Mesendoderm (in vitro differentiated cells): ENCODE results near the gene RNF2.
"Not testable (repeated sequence)": the region's sequence is repeated elsewhere in the genome, so short reads cannot be mapped to it uniquely, and the experiment has no call there.

Experiments
- DNase-seq: peaks from one replicate; pipeline ENCODE4 v3.0.0; 2013
- H2AK5ac ChIP-seq: 2 replicates; pipeline ENCODE4 v1.6.1; 2013; ENCODE audit warnings: low read length, inconsistent platforms
- H2BK120ac ChIP-seq: 2 replicates; pipeline ENCODE4 v1.6.1; 2013; ENCODE audit warnings: low read depth, mild to moderate bottlenecking, low read length, moderate library complexity, mixed read lengths
- H2BK15ac ChIP-seq: replicated peaks from 2 replicates; pipeline ENCODE4 v1.6.1; 2013; ENCODE audit warnings: low read depth, mild to moderate bottlenecking, moderate library complexity
- H2BK5ac ChIP-seq: 2 replicates; pipeline ENCODE4 v1.6.1; 2013; ENCODE audit warnings: low read length, inconsistent platforms
- H3K18ac ChIP-seq: 2 replicates; pipeline ENCODE4 v1.6.1; 2013; ENCODE audit warnings: mild to moderate bottlenecking, low read length, mixed read lengths
- H3K23ac ChIP-seq: one replicate; pipeline ENCODE4 v1.6.1; 2013; ENCODE audit warnings: low read length
- H3K27ac ChIP-seq: 2 replicates; pipeline ENCODE4 v1.5.1; 2013; ENCODE audit warnings: low read depth, mild to moderate bottlenecking, inconsistent platforms, low read length, moderate library complexity
- H3K27me3 ChIP-seq: 2 replicates; pipeline ENCODE4 v1.6.1; 2013; ENCODE audit warnings: low read length, control low read depth, mild to moderate bottlenecking, inconsistent platforms; ENCODE audit not compliant: insufficient read depth, poor library complexity
- H3K36me3 ChIP-seq: 2 replicates; pipeline ENCODE4 v1.6.1; 2013; ENCODE audit warnings: low read length, inconsistent platforms; ENCODE audit not compliant: control insufficient read depth, insufficient read depth
- H3K4ac ChIP-seq: one replicate; pipeline ENCODE4 v1.6.1; 2013; ENCODE audit warnings: low read depth, mild to moderate bottlenecking, low read length, moderate library complexity
- H3K4me1 ChIP-seq: 2 replicates; pipeline ENCODE4 v1.6.1; 2013; ENCODE audit warnings: low read depth, low read length, inconsistent platforms; ENCODE audit not compliant: control insufficient read depth
- H3K4me2 ChIP-seq: 2 replicates; pipeline ENCODE4 v1.6.1; 2013; ENCODE audit warnings: low read length
- H3K4me3 ChIP-seq: 2 replicates; pipeline ENCODE4 v1.5.1; 2013; ENCODE audit warnings: mild to moderate bottlenecking, low read length
- H3K56ac ChIP-seq: one replicate; pipeline ENCODE4 v1.6.1; 2013; ENCODE audit warnings: low read length
- H3K79me1 ChIP-seq: 2 replicates; pipeline ENCODE4 v1.6.1; 2013; ENCODE audit warnings: low read length, inconsistent platforms
- H3K79me2 ChIP-seq: 2 replicates; pipeline ENCODE4 v1.6.1; 2013; ENCODE audit warnings: mild to moderate bottlenecking, low read length; ENCODE audit not compliant: control insufficient read depth, insufficient read depth
- H3K9ac ChIP-seq: 2 replicates; pipeline ENCODE4 v1.6.1; 2013; ENCODE audit warnings: low read length, inconsistent platforms
- H4K5ac ChIP-seq: one replicate; pipeline ENCODE4 v1.6.1; 2013; ENCODE audit warnings: low read length
- H4K8ac ChIP-seq: one replicate; pipeline ENCODE4 v1.6.1; 2013; ENCODE audit warnings: low read depth, mild to moderate bottlenecking, control low read depth, low read length, moderate library complexity
- WGBS: extraction: QIAGEN DNeasy Blood & Tissue Kit; methylation state at CpG from one replicate; pipeline ENCODE4 v1.1.7; 2013; ENCODE audit warnings: low lambda C conversion rate, missing lambda C conversion rate; ENCODE audit not compliant: insufficient coverage; ENCODE audit errors: extremely low coverage; 5-methylcytosine and 5-hydroxymethylcytosine counted together

Gene RNF2

GRCh38 chr1:185059950-185060571, 14.7 kb downstream of the RNF2 start:
- Histone ChIP-seq H2BK15ac (no peak overlapping the region), H3K18ac (no peak overlapping the region), H2BK120ac (no peak overlapping the region), H3K36me3 (no peaks in the 10 kb centered on the region), H3K9ac (no peak overlapping the region), H3K56ac (no peak overlapping the region), H3K27ac (no peak overlapping the region), H3K4me2 (no peak overlapping the region), H2AK5ac (no peak overlapping the region), H4K8ac (no peak overlapping the region), H3K27me3 (no peaks in the 10 kb centered on the region), H3K79me2 (peaks cover 69% of the 10 kb centered on the region), H3K23ac (no peak overlapping the region), H3K79me1 (peaks cover 5% of the 10 kb centered on the region), H2BK5ac (no peak overlapping the region), H4K5ac (no peak overlapping the region), H3K4me1 (peaks cover 3% of the 10 kb centered on the region), H3K4ac (no peak overlapping the region), H3K4me3 (no peak overlapping the region)
- no CpG with 5 or more reads among the region's 2 CpGs for WGBS
- DNase-seq, result no peak

GRCh38 chr1:185062710-185063370, 17.5 kb downstream of the RNF2 start:
- WGBS, result no CpG with 5 or more reads among the region's 1 CpG
- DNase-seq, result no peak

GRCh38 chr1:185063719-185064118, 18.4 kb downstream of the RNF2 start:
- peaks cover 3% of the 10 kb centered on the region for H3K4me1 ChIP-seq
- H3K36me3 ChIP-seq, result no peaks in the 10 kb centered on the region
- no peaks in the 10 kb centered on the region for H3K27me3 ChIP-seq
- no peak overlapping the region for H2BK5ac ChIP-seq
- no CpG with 5 or more reads among the region's 2 CpGs for WGBS
- H3K4me2 ChIP-seq, result no peak overlapping the region
- H3K79me2 ChIP-seq, result peaks cover 68% of the 10 kb centered on the region
- no peak overlapping the region for H3K18ac ChIP-seq
- H3K9ac ChIP-seq, result no peak overlapping the region
- no peak for DNase-seq
- no peak overlapping the region for H2BK15ac ChIP-seq
- H2BK120ac ChIP-seq, result no peak overlapping the region
- H4K8ac ChIP-seq, result no peak overlapping the region
- H4K5ac ChIP-seq, result no peak overlapping the region
- no peak overlapping the region for H3K4me3 ChIP-seq
- no peak overlapping the region for H3K4ac ChIP-seq
- no peak overlapping the region for H3K27ac ChIP-seq
- H3K79me1 ChIP-seq, result peaks cover 7% of the 10 kb centered on the region
- no peak overlapping the region for H2AK5ac ChIP-seq
- no peak overlapping the region for H3K56ac ChIP-seq
- no peak overlapping the region for H3K23ac ChIP-seq

More at GRCh38 chr1:185062710-185063370, 17.5 kb downstream of the RNF2 start:
- H4K5ac ChIP-seq, result no peak overlapping the region
- no peak overlapping the region for H2BK120ac ChIP-seq
- H3K18ac ChIP-seq, result no peak overlapping the region
- peaks cover 65% of the 10 kb centered on the region for H3K79me2 ChIP-seq
- no peak overlapping the region for H3K4me2 ChIP-seq
- H3K9ac ChIP-seq, result no peak overlapping the region
- H2AK5ac ChIP-seq, result no peak overlapping the region
- no peak overlapping the region for H3K56ac ChIP-seq
- no peak overlapping the region for H2BK15ac ChIP-seq
- peaks cover 5% of the 10 kb centered on the region for H3K79me1 ChIP-seq
- H3K27ac ChIP-seq, result no peak overlapping the region
- H3K4me1 ChIP-seq, result peaks cover 3% of the 10 kb centered on the region
- no peak overlapping the region for H2BK5ac ChIP-seq
- no peak overlapping the region for H3K23ac ChIP-seq
- H3K27me3 ChIP-seq, result no peaks in the 10 kb centered on the region
- H3K36me3 ChIP-seq, result no peaks in the 10 kb centered on the region
- no peak overlapping the region for H3K4ac ChIP-seq
- no peak overlapping the region for H4K8ac ChIP-seq
- H3K4me3 ChIP-seq, result no peak overlapping the region

DNA sequence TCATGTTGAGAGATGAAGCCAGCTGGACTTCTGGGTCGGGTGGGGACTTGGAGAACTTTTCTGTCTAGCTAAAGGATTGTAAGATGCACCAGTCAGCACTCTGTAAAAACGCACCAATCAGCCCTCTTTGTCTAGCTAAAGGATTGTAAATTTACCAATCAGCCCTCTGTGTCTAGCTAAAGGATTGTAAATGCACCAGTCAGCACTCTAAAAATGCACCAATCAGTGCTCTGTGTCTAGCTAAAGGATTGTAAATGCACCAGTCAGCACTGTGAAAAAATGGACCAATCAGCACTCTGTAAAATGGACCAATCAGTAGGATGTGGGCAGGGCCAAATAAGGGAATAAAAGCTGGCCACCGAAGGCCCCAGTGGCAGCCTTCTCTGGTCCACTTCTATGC, 19.6 kb downstream of the RNF2 start:
- H3K27me3 ChIP-seq, H2BK5ac ChIP-seq, H3K23ac ChIP-seq, H3K4me1 ChIP-seq, H2BK15ac ChIP-seq, H3K36me3 ChIP-seq, H3K4me3 ChIP-seq, H2AK5ac ChIP-seq, H3K4me2 ChIP-seq, H3K4ac ChIP-seq, H3K18ac ChIP-seq, DNase-seq, H3K56ac ChIP-seq, H3K79me1 ChIP-seq, H2BK120ac ChIP-seq, H4K8ac ChIP-seq, H3K27ac ChIP-seq, H3K9ac ChIP-seq, H4K5ac ChIP-seq: not testable (repeated sequence)
- WGBS, result no CpG with 5 or more reads among the region's 3 CpGs
- H3K79me2 ChIP-seq, result peaks cover 62% of the 10 kb centered on the region

- Histone ChIP-seq H3K18ac (no peak overlapping the region), H2BK15ac (no peak overlapping the region), H3K23ac (no peak overlapping the region), H3K4ac (no peak overlapping the region), H4K5ac (no peak overlapping the region), H3K4me1 (no peaks in the 10 kb centered on the region), H3K27ac (no peak overlapping the region), H2AK5ac (no peak overlapping the region), H3K56ac (no peak overlapping the region), H3K27me3 (no peaks in the 10 kb centered on the region), H3K4me2 (no peak overlapping the region), H4K8ac (no peak overlapping the region), H2BK5ac (no peak overlapping the region), H3K9ac (no peak overlapping the region), H3K36me3 (no peaks in the 10 kb centered on the region), H3K4me3 (no peak overlapping the region), H3K79me2 (peaks cover 61% of the 10 kb centered on the region), H3K79me1 (peaks cover 11% of the 10 kb centered on the region), H2BK120ac (no peak overlapping the region)
- WGBS, result no CpG with 5 or more reads among the region's 2 CpGs
- DNase-seq, result no peak
Observed at GRCh38 chr1:185066181-185066580, 20.8 kb downstream of the RNF2 start.

DNA sequence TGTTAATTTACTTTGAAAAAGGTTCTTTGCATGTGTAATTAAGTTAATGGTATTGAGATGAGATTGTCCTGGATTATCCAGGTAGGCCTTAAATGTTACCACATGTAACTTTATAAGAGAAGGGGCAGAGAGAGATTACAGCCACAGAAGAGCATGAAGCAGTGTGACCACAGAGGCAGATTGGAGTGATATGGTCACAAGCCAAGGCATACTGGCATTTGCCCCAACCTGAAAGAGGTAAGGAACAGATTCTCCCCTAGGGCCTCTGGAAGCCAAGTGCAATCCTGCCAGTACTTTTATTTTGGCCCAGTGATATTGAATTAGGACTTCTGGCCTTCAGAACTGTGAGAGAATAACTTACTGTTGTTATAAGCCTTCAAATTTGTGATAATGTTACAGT, 23.0 kb downstream of the RNF2 start:
- Histone ChIP-seq H4K8ac (no peak overlapping the region), H3K4me2 (no peak overlapping the region), H3K4ac (no peak overlapping the region), H2AK5ac (no peak overlapping the region), H3K4me3 (no peak overlapping the region), H2BK15ac (no peak overlapping the region), H3K9ac (no peak overlapping the region), H3K18ac (no peak overlapping the region), H3K27me3 (no peaks in the 10 kb centered on the region), H2BK5ac (no peak overlapping the region), H3K79me2 (peaks cover 60% of the 10 kb centered on the region), H3K56ac (no peak overlapping the region), H3K27ac (no peak overlapping the region), H4K5ac (no peak overlapping the region), H2BK120ac (no peak overlapping the region), H3K23ac (no peak overlapping the region), H3K36me3 (no peaks in the 10 kb centered on the region), H3K79me1 (peaks cover 19% of the 10 kb centered on the region), H3K4me1 (no peaks in the 10 kb centered on the region)
- no peak for DNase-seq
